IPS-NIHi7 (cell line): Measurements from ENCODE around the gene METTL4.

Experiments used
- DNase-seq: peaks from one replicate; pipeline ENCODE4 v3.0.0; 2012; ENCODE audit warnings: mixed read lengths; ENCODE audit errors: extremely low spot score

METTL4 gene

GRCh38 chr18:2571200-2572170 lies at the start of gene METTL4, which contains the start of gene NDC80:
Gene METTL4, minus strand, starts transcription at chr18:2571505. Its CDS starts 4,289 bp downstream, at chr18:2567216.
Gene NDC80, plus strand, starts transcription at chr18:2571557. Its CDS starts 1,429 bp downstream, at chr18:2572986.
- DNase-seq = peak; percentile 89

GRCh38 chr18:2618009-2618408 lies 46.7 kb upstream of the METTL4 start:
- no peak for DNase-seq

GRCh38 chr18:2617401-2617998 lies 46.2 kb upstream of the METTL4 start:
- DNase-seq = no peak

- no peak for DNase-seq
These were observed 41.7 kb upstream of the METTL4 start for GRCh38 chr18:2612996-2613395.

GRCh38 chr18:2610549-2610948 lies 39.2 kb upstream of the METTL4 start:
- DNase-seq = no peak

- no peak for DNase-seq
These were observed 38.3 kb upstream of the METTL4 start for GRCh38 chr18:2609604-2610003.

- DNase-seq = no peak
These were observed 35.0 kb upstream of the METTL4 start for GRCh38 chr18:2606335-2606734.

GRCh38 chr18:2602844-2603243 lies 31.5 kb upstream of the METTL4 start:
- no peak for DNase-seq

- DNase-seq = no peak
These were observed 26.3 kb upstream of the METTL4 start for GRCh38 chr18:2597639-2598038.

GRCh38 chr18:2590303-2590702 lies 19.0 kb upstream of the METTL4 start:
- no peak for DNase-seq

- no peak for DNase-seq
These were observed 18.2 kb upstream of the METTL4 start for GRCh38 chr18:2589345-2590068.

- no peak for DNase-seq
These were observed 17.5 kb upstream of the METTL4 start for GRCh38 chr18:2588666-2589344.

GRCh38 chr18:2587788-2588187 lies 16.5 kb upstream of the METTL4 start:
- no peak for DNase-seq

GRCh38 chr18:2573408-2573807 lies 2.1 kb upstream of the METTL4 start:
- DNase-seq = no peak

- no peak for DNase-seq
These were observed 1.6 kb upstream of the METTL4 start for GRCh38 chr18:2572892-2573291.

GRCh38 chr18:2572171-2572569 lies 865 bp upstream of the METTL4 start:
- no peak for DNase-seq

- DNase-seq = peak; percentile 73
These were observed 519 bp downstream of the METTL4 start for GRCh38 chr18:2570772-2571199.

GRCh38 chr18:2569338-2570207 lies 1.7 kb downstream of the METTL4 start:
- no peak for DNase-seq

- no peak for DNase-seq
These were observed 2.7 kb downstream of the METTL4 start for GRCh38 chr18:2568605-2569004.

GRCh38 chr18:2568129-2568528 lies 3.2 kb downstream of the METTL4 start:
- DNase-seq = no peak

- no peak for DNase-seq
These were observed 6.9 kb downstream of the METTL4 start for GRCh38 chr18:2564373-2564772.
